Epidermal melanocyte (primary cell): ENCODE measurements around the gene TRIM29.
A peak's percentile ranks its signal among the peaks of the same experiment; 100 is the strongest.

Experiments used
- DNase-seq: peaks from one replicate; pipeline ENCODE4 v3.0.0; 2011; ENCODE audit warnings: low spot score; ENCODE audit not compliant: insufficient read length

The TRIM29 gene

GRCh38 chr11:120122924-120123683 is 14.8 kb downstream of the TRIM29 start:
- DNase-seq, result no peak

GRCh38 chr11:120121914-120122473 is 15.9 kb downstream of the TRIM29 start:
- DNase-seq, result no peak

- no peak for DNase-seq
Observed at GRCh38 chr11:120121336-120121735, 16.6 kb downstream of the TRIM29 start.

GRCh38 chr11:120120805-120121335 is 17.0 kb downstream of the TRIM29 start:
- no peak for DNase-seq

- DNase-seq, result no peak
Observed at GRCh38 chr11:120119121-120119520, 18.8 kb downstream of the TRIM29 start.

GRCh38 chr11:120117991-120118390 is 19.9 kb downstream of the TRIM29 start:
- DNase-seq, result no peak

- DNase-seq, result no peak
Observed at GRCh38 chr11:120116966-120117365, 20.9 kb downstream of the TRIM29 start.

GRCh38 chr11:120115272-120116000 is 22.5 kb downstream of the TRIM29 start:
- no peak for DNase-seq

- DNase-seq, result no peak
Observed at GRCh38 chr11:120112174-120112796, 25.6 kb downstream of the TRIM29 start.

GRCh38 chr11:120109531-120109930 is 28.4 kb downstream of the TRIM29 start:
- no peak for DNase-seq

GRCh38 chr11:120108785-120109168 is 29.1 kb downstream of the TRIM29 start:
- DNase-seq, result no peak

- DNase-seq, result peak; percentile 85
Observed at GRCh38 chr11:120108154-120108784, 29.6 kb downstream of the TRIM29 start.

GRCh38 chr11:120107692-120108091 is 30.2 kb downstream of the TRIM29 start:
- DNase-seq, result no peak

GRCh38 chr11:120106354-120107150 is 31.4 kb downstream of the TRIM29 start:
- no peak for DNase-seq

- no peak for DNase-seq
Observed at GRCh38 chr11:120105576-120105975, 32.3 kb downstream of the TRIM29 start.

GRCh38 chr11:120104041-120104565 is 33.8 kb downstream of the TRIM29 start:
- DNase-seq, result no peak

GRCh38 chr11:120102864-120103122 is 35.1 kb downstream of the TRIM29 start:
- no peak for DNase-seq

- no peak for DNase-seq
Observed at GRCh38 chr11:120102050-120102863, 35.7 kb downstream of the TRIM29 start.

- no peak for DNase-seq
Observed at GRCh38 chr11:120098503-120099020, 39.4 kb downstream of the TRIM29 start.
